Glutamatergic neuron (in vitro differentiated cells): ENCODE results near the gene CNTN6. TPM values are rescaled to one million over a fixed set of nuclear protein-coding genes. Genes with fewer than 3 reads are reported as not detected.

Experiments
- DNase-seq: peaks from one replicate; pipeline ENCODE4 v3.0.0; 2022
- H3K27ac Mint-ChIP-seq: one replicate; pipeline ENCODE4 v1.8.0; 2020; ENCODE audit warnings: mild to moderate bottlenecking, mixed read lengths, inconsistent platforms; ENCODE audit not compliant: unreplicated experiment
- H3K27me3 Mint-ChIP-seq: one replicate; pipeline ENCODE4 v1.8.0; 2020; ENCODE audit warnings: mild to moderate bottlenecking, moderate library complexity, mixed read lengths, inconsistent platforms; ENCODE audit not compliant: unreplicated experiment
- H3K36me3 Mint-ChIP-seq: one replicate; pipeline ENCODE4 v1.8.0; 2020; ENCODE audit warnings: mild to moderate bottlenecking, mixed read lengths, inconsistent platforms; ENCODE audit not compliant: unreplicated experiment
- H3K4me1 Mint-ChIP-seq: one replicate; pipeline ENCODE4 v1.8.0; 2020; ENCODE audit warnings: mild to moderate bottlenecking, low read depth, mixed read lengths, inconsistent platforms; ENCODE audit not compliant: unreplicated experiment
- H3K4me3 Mint-ChIP-seq: one replicate; pipeline ENCODE4 v1.8.0; 2020; ENCODE audit warnings: mild to moderate bottlenecking, mixed read lengths, inconsistent platforms; ENCODE audit not compliant: unreplicated experiment
- H3K9me3 Mint-ChIP-seq: one replicate; pipeline ENCODE4 v1.8.0; 2020; ENCODE audit warnings: mild to moderate bottlenecking, moderate library complexity, mixed read lengths, inconsistent platforms; ENCODE audit not compliant: unreplicated experiment
- CTCF ChIP-seq: fragments of 200-600 bp; sonication (generic); IDR thresholded peaks from one replicate; pipeline ENCODE4 v1.5.0; 2021; ENCODE audit not compliant: partially characterized antibody, unreplicated experiment
- total RNA-seq: library from RNA; stranded (reverse); fragmentation: NEBNext Ultra II Directional; extraction: Animal tissue kit (Norgen Biotek cat#: 25700); gene quantifications from one replicate; pipeline ENCODE4 v1.2.1, GENCODE V29; 2021; ENCODE audit not compliant: unreplicated experiment

The CNTN6 gene
- total RNA-seq, 1 donor from 2014 or later: 23.2 TPM

GRCh38 chr3:1088503-1088902 is 4.3 kb upstream of the CNTN6 start:
- H3K36me3 Mint-ChIP-seq: no peaks in the 10 kb centered on the region
- no peak overlapping the region for H3K4me3 Mint-ChIP-seq
- peaks cover 24% of the 10 kb centered on the region for H3K4me1 Mint-ChIP-seq
- no peak overlapping the region for H3K27ac Mint-ChIP-seq
- no peak for DNase-seq
- H3K27me3 Mint-ChIP-seq: no peaks in the 10 kb centered on the region
- no peak for TF ChIP-seq CTCF
- peaks cover 9% of the 10 kb centered on the region for H3K9me3 Mint-ChIP-seq

DNA sequence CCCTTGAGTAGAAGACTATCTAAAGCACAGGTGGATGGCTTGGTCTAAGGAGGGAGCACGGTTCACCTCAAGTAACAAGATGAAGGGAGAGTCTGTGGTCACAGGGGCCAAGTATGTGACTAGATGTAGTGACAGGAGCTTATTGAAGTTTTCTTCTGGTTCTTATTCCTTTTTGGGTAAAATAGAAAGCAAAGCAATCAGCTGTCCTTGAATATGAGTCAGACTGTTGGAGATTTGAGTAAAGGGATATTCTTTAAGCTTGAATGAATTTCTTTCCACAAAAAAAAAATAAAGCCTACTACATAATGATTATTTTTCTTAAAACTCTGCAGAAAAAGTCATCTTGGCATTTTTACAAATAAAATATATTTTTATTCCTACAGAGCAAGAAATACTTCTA is 1.5 kb upstream of the CNTN6 start:
- no peaks in the 10 kb centered on the region for H3K36me3 Mint-ChIP-seq
- H3K27me3 Mint-ChIP-seq: no peaks in the 10 kb centered on the region
- peaks cover 29% of the 10 kb centered on the region for H3K4me1 Mint-ChIP-seq
- no peak for TF ChIP-seq CTCF
- H3K9me3 Mint-ChIP-seq: peaks cover 9% of the 10 kb centered on the region
- peak overlapping the region; percentile 1 for H3K4me3 Mint-ChIP-seq
- DNase-seq: no peak
- peak overlapping the region; percentile 20 for H3K27ac Mint-ChIP-seq

- Mint-ChIP-seq H3K27ac (peak overlapping the region; percentile 97), H3K4me3 (peak overlapping the region; percentile 90), H3K9me3 (peaks cover 9% of the 10 kb centered on the region), H3K27me3 (no peaks in the 10 kb centered on the region), H3K36me3 (no peaks in the 10 kb centered on the region), H3K4me1 (peaks cover 27% of the 10 kb centered on the region)
- TF ChIP-seq CTCF: no peak
- no peak for DNase-seq
Observed at GRCh38 chr3:1092061-1092460, 763 bp upstream of the CNTN6 start.

GRCh38 chr3:1093217-1093616 is 393 bp downstream of the CNTN6 start:
- H3K4me1 Mint-ChIP-seq: peaks cover 27% of the 10 kb centered on the region
- H3K27me3 Mint-ChIP-seq: no peaks in the 10 kb centered on the region
- H3K27ac Mint-ChIP-seq: peak overlapping the region; percentile 97
- no peak for TF ChIP-seq CTCF
- H3K9me3 Mint-ChIP-seq: peaks cover 9% of the 10 kb centered on the region
- H3K4me3 Mint-ChIP-seq: peak overlapping the region; percentile 90
- H3K36me3 Mint-ChIP-seq: no peaks in the 10 kb centered on the region
- DNase-seq: no peak

GRCh38 chr3:1103525-1103924 is 10.7 kb downstream of the CNTN6 start:
- Mint-ChIP-seq H3K27me3 (no peaks in the 10 kb centered on the region), H3K4me3 (no peak overlapping the region), H3K27ac (no peak overlapping the region), H3K36me3 (no peaks in the 10 kb centered on the region), H3K9me3 (no peaks in the 10 kb centered on the region), H3K4me1 (no peaks in the 10 kb centered on the region)
- TF ChIP-seq CTCF: no peak
- no peak for DNase-seq
